GM23338 (cell line): ENCODE measurements around the gene AGRN. TPM values are rescaled to one million over a fixed set of nuclear protein-coding genes. Genes with fewer than 3 reads are reported as not detected.
"Not testable (repeated sequence)": the region's sequence is repeated elsewhere in the genome, so short reads cannot be mapped to it uniquely, and the experiment has no call there.

Experiments
- ATAC-seq: fragments of 200-7000 bp; cut with Tn5 transposase; 3 replicates; pipeline ENCODE4 v1.9.1; 2020
- DNase-seq: peaks from one replicate; pipeline ENCODE4 v3.0.0-alpha.2; 2015; ENCODE audit warnings: low spot score
- H2AFZ ChIP-seq: fragments of 200-600 bp; sonication (generic); 2 replicates; pipeline ENCODE4 v1.8.0; 2016; ENCODE audit warnings: antibody characterized with exemption, mild to moderate bottlenecking, moderate library complexity
- H3F3A ChIP-seq: fragments of 200-600 bp; sonication (generic); replicated peaks from 2 replicates; pipeline ENCODE4 v1.8.0; 2017; ENCODE audit warnings: antibody characterized with exemption, mixed run types, low read depth
- H3K27ac ChIP-seq: fragments of 200-600 bp; sonication (generic); 2 replicates; pipeline ENCODE4 v1.6.1; 2016; ENCODE audit warnings: low read depth
- H3K27me3 ChIP-seq: fragments of 200-600 bp; sonication (generic); 2 replicates; pipeline ENCODE4 v1.8.0; 2016; ENCODE audit warnings: mild to moderate bottlenecking, mixed run types, moderate library complexity; ENCODE audit not compliant: insufficient read depth
- H3K36me3 ChIP-seq: fragments of 200-600 bp; sonication (generic); 2 replicates; pipeline ENCODE4 v1.8.0; 2016; ENCODE audit warnings: mild to moderate bottlenecking; ENCODE audit not compliant: insufficient read depth
- H3K4me1 ChIP-seq: fragments of 200-600 bp; sonication (generic); 2 replicates; pipeline ENCODE4 v1.8.0; 2016; ENCODE audit warnings: mild to moderate bottlenecking, moderate library complexity; ENCODE audit not compliant: insufficient read depth
- H3K4me2 ChIP-seq: fragments of 200-600 bp; sonication (generic); 2 replicates; pipeline ENCODE4 v1.7.1; 2017; ENCODE audit warnings: mixed run types
- H3K4me3 ChIP-seq: fragments of 200-600 bp; sonication (generic); 2 replicates; pipeline ENCODE4 v1.6.1; 2016; ENCODE audit warnings: mixed run types
- H3K79me2 ChIP-seq: fragments of 200-600 bp; sonication (generic); replicated peaks from 2 replicates; pipeline ENCODE4 v1.8.0; 2017; ENCODE audit warnings: mild to moderate bottlenecking; ENCODE audit not compliant: insufficient read depth
- H3K9me2 ChIP-seq: fragments of 200-600 bp; sonication (generic); 2 replicates; pipeline ENCODE4 v1.8.0; 2017; ENCODE audit not compliant: insufficient read depth
- H4K20me1 ChIP-seq: fragments of 200-600 bp; sonication (generic); replicated peaks from 2 replicates; pipeline ENCODE4 v1.8.0; 2017; ENCODE audit warnings: mild to moderate bottlenecking; ENCODE audit not compliant: insufficient read depth
- H3K27ac Mint-ChIP-seq: 2 replicates; pipeline ENCODE4 v1.8.0; 2020; ENCODE audit warnings: inconsistent platforms, mild to moderate bottlenecking, moderate library complexity, mixed read lengths
- H3K27me3 Mint-ChIP-seq: 3 replicates; pipeline ENCODE4 v1.8.0; 2022; ENCODE audit warnings: low read depth, mild to moderate bottlenecking, moderate library complexity, mixed read lengths, inconsistent platforms; ENCODE audit not compliant: insufficient read depth, poor library complexity
- H3K36me3 Mint-ChIP-seq: 3 replicates; pipeline ENCODE4 v1.8.0; 2021; ENCODE audit warnings: low read depth, mild to moderate bottlenecking, inconsistent platforms, moderate library complexity, mixed read lengths
- H3K4me1 Mint-ChIP-seq: 3 replicates; pipeline ENCODE4 v1.8.0; 2020; ENCODE audit warnings: mild to moderate bottlenecking, inconsistent platforms, mixed read lengths
- H3K4me3 Mint-ChIP-seq: 3 replicates; pipeline ENCODE4 v1.8.0; 2021; ENCODE audit warnings: moderate library complexity, mild to moderate bottlenecking, inconsistent platforms, mixed read lengths
- H3K9me3 Mint-ChIP-seq: 3 replicates; pipeline ENCODE4 v1.8.0; 2020; ENCODE audit warnings: moderate library complexity, mild to moderate bottlenecking, inconsistent platforms, mixed read lengths
- CREB1 ChIP-seq: fragments of 250-450 bp; sonication (Bioruptor Pico); IDR thresholded peaks from 2 replicates; pipeline ENCODE4 v1.5.0; 2020; ENCODE audit warnings: low read depth, mild to moderate bottlenecking, moderate library complexity
- EZH2 ChIP-seq: fragments of 200-600 bp; sonication (generic); IDR thresholded peaks from one replicate; pipeline ENCODE4 v1.8.0; 2017; ENCODE audit warnings: antibody characterized with exemption, mild to moderate bottlenecking, low read depth; ENCODE audit not compliant: unreplicated experiment
- EZH2phosphoT487 ChIP-seq: fragments of 200-600 bp; sonication (generic); IDR thresholded peaks from one replicate; pipeline ENCODE4 v1.8.1; 2018; ENCODE audit warnings: antibody characterized with exemption; ENCODE audit not compliant: unreplicated experiment
- JUNB ChIP-seq: IDR thresholded peaks from one replicate; pipeline ENCODE4 v1.6.1; 2016; ENCODE audit warnings: antibody characterized with exemption; ENCODE audit not compliant: unreplicated experiment
- NANOG ChIP-seq: IDR thresholded peaks from 2 replicates; pipeline ENCODE4 v1.6.1; 2016; ENCODE audit warnings: antibody characterized with exemption, borderline replicate concordance
- POLR2AphosphoS5 ChIP-seq: IDR thresholded peaks from 2 replicates; pipeline ENCODE4 v1.6.1; 2016; ENCODE audit warnings: antibody characterized with exemption, low read depth
- STAT1 ChIP-seq: IDR thresholded peaks from one replicate; pipeline ENCODE4 v1.6.1; 2016; ENCODE audit warnings: antibody characterized with exemption; ENCODE audit not compliant: unreplicated experiment
- ZNF114 ChIP-seq: fragments of 250-450 bp; sonication (Bioruptor Pico); IDR thresholded peaks from 2 replicates; pipeline ENCODE4 v1.5.0; 2020; ENCODE audit warnings: mild to moderate bottlenecking, moderate library complexity
- ZNF331 ChIP-seq: fragments of 250-450 bp; sonication (Bioruptor Pico); IDR thresholded peaks from 2 replicates; pipeline ENCODE4 v1.5.0; 2020; ENCODE audit warnings: low read depth, mild to moderate bottlenecking, moderate library complexity
- polyA plus RNA-seq: library from polyadenylated mRNA; unstranded; fragments of >200 nt; fragmentation: Nextera tagmentation; extraction: Ambion mirVana; gene quantifications from 2 replicates; pipeline ENCODE4 v1.2.1, GENCODE V29; 2016
- total RNA-seq: library from RNA; depleted of rRNA; stranded (reverse); fragments of >200 nt; shearing (Covaris generic); gene quantifications from 2 replicates; pipeline ENCODE4 v1.2.3, GENCODE V29; 2014
- TF ChIP-seq, protein P1 (sequence below), 2 experiments: fragments of 200-600 bp in 1 of 2; sonication (generic) in 1 of 2; conservative IDR thresholded peaks; 2 replicates each; pipeline versions ENCODE4 v1.5.1 to v1.6.1; 2016 to 2017; ENCODE audit warnings: antibody characterized with exemption in 2 of 2, low read depth in 2 of 2, mild to moderate bottlenecking in 2 of 2, moderate library complexity in 1 of 2
- TF ChIP-seq, protein P2 (sequence below): IDR thresholded peaks from one replicate; pipeline ENCODE4 v1.6.1; 2018; ENCODE audit warnings: antibody characterized with exemption; ENCODE audit not compliant: unreplicated experiment

The AGRN gene
- total and polyA plus RNA-seq, 2 experiments from 2014 or later = 12.3 to 185 TPM

DNA sequence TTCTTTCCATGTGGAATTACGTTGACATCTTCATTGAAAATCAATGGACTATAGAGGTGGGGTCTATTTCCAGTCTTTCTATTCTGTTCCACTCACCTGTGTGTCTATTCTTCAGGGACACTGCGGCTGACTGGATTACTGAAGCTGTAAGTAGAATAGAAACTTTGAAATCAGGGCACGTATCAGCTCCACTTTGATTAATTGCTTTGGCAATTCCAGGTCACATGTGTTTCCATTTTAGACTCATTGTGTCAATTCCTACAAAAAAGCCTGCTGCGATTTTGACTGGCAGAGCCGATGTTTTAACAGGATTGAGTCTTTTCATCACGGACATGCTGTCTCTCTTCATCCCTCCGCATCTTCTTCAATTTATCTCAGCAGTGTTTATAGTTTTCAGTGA lies 75.1 kb downstream of the AGRN start (continued):
- TF ChIP-seq, protein P1, sequence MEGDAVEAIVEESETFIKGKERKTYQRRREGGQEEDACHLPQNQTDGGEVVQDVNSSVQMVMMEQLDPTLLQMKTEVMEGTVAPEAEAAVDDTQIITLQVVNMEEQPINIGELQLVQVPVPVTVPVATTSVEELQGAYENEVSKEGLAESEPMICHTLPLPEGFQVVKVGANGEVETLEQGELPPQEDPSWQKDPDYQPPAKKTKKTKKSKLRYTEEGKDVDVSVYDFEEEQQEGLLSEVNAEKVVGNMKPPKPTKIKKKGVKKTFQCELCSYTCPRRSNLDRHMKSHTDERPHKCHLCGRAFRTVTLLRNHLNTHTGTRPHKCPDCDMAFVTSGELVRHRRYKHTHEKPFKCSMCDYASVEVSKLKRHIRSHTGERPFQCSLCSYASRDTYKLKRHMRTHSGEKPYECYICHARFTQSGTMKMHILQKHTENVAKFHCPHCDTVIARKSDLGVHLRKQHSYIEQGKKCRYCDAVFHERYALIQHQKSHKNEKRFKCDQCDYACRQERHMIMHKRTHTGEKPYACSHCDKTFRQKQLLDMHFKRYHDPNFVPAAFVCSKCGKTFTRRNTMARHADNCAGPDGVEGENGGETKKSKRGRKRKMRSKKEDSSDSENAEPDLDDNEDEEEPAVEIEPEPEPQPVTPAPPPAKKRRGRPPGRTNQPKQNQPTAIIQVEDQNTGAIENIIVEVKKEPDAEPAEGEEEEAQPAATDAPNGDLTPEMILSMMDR (conservative IDR thresholded peaks at IDR 0.05; ENCODE audit: low read depth in 2 of 2) = no peak
- no peak for TF ChIP-seq EZH2
- TF ChIP-seq, protein P2, sequence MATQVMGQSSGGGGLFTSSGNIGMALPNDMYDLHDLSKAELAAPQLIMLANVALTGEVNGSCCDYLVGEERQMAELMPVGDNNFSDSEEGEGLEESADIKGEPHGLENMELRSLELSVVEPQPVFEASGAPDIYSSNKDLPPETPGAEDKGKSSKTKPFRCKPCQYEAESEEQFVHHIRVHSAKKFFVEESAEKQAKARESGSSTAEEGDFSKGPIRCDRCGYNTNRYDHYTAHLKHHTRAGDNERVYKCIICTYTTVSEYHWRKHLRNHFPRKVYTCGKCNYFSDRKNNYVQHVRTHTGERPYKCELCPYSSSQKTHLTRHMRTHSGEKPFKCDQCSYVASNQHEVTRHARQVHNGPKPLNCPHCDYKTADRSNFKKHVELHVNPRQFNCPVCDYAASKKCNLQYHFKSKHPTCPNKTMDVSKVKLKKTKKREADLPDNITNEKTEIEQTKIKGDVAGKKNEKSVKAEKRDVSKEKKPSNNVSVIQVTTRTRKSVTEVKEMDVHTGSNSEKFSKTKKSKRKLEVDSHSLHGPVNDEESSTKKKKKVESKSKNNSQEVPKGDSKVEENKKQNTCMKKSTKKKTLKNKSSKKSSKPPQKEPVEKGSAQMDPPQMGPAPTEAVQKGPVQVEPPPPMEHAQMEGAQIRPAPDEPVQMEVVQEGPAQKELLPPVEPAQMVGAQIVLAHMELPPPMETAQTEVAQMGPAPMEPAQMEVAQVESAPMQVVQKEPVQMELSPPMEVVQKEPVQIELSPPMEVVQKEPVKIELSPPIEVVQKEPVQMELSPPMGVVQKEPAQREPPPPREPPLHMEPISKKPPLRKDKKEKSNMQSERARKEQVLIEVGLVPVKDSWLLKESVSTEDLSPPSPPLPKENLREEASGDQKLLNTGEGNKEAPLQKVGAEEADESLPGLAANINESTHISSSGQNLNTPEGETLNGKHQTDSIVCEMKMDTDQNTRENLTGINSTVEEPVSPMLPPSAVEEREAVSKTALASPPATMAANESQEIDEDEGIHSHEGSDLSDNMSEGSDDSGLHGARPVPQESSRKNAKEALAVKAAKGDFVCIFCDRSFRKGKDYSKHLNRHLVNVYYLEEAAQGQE = no peak
- TF ChIP-seq CREB1 (CRISPR knock-in tag) = no peak
- no peak for TF ChIP-seq EZH2phosphoT487
- TF ChIP-seq POLR2AphosphoS5 = no peak

GRCh38 chr1:1096136-1096535 lies 76.2 kb downstream of the AGRN start:
- ATAC-seq, H3K4me1 ChIP-seq, H2AFZ ChIP-seq, DNase-seq, H3K4me1 Mint-ChIP-seq, H3K79me2 ChIP-seq, H3K36me3 ChIP-seq, H3K4me3 ChIP-seq, H3K27ac ChIP-seq, H3F3A ChIP-seq, H3K4me2 ChIP-seq, H3K9me2 ChIP-seq, H4K20me1 ChIP-seq, H3K27ac Mint-ChIP-seq, H3K4me3 Mint-ChIP-seq: not testable (repeated sequence)
- H3K27me3 Mint-ChIP-seq = peaks cover 12% of the 10 kb centered on the region
- H3K27me3 ChIP-seq = peaks cover 14% of the 10 kb centered on the region; the same call in 1 of the 2 replicates
- peaks cover 40% of the 10 kb centered on the region for H3K9me3 Mint-ChIP-seq
- H3K36me3 Mint-ChIP-seq = peaks cover 12% of the 10 kb centered on the region; the same call in 2 of the 3 replicates

DNA sequence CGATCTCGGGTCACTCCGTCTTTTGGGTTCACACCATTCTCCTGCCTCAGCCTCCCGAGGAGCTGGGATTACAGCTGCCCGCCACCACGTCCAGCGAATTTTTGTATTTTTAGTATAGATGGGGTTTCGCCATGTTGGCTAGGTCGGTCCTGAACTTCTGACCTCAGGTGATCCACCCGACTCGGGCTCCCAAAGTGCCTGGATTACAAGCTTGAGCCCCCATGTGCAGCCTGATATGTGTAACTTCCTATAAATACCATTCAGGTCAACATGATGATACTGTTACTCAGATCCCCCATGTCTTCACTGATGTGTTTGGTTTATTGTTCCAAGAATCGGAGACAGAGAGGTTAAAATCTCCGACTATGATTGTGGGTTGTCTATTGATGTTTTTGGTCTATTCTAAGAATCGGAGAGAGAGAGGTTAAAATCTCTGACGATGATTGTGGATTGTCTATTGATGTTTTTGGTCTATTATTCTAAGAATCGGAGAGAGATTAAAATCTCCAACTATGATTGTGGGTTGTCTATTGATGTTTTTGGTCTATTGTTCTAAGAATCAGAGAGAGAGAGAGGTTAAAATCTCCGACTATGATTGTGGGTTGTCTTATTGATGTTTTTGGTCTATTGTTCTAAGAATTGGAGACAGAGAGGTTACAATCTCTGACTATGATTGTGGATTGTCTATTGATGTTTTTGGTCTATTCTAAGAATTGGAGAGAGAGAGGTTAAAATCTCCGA lies 78.9 kb downstream of the AGRN start:
- no peak for DNase-seq
- peaks cover 40% of the 10 kb centered on the region for H3K9me3 Mint-ChIP-seq
- TF ChIP-seq, protein P2 = no peak
- TF ChIP-seq EZH2phosphoT487 (no peak), STAT1 (no peak), EZH2 (no peak), ZNF331 (no peak), ZNF114 (no peak), NANOG (no peak), JUNB (no peak)

More for the DNA sequence above, 78.9 kb downstream of the AGRN start:
- Histone ChIP-seq H3F3A (no peaks in the 10 kb centered on the region), H3K27ac (no peak overlapping the region), H2AFZ (no peak overlapping the region), H3K4me1 (no peaks in the 10 kb centered on the region), H3K4me3 (no peak overlapping the region), H3K79me2 (no peaks in the 10 kb centered on the region), H3K36me3 (no peaks in the 10 kb centered on the region), H3K9me2 (no peaks in the 10 kb centered on the region), H4K20me1 (no peaks in the 10 kb centered on the region; the same call in 1 of the 2 replicates), H3K4me2 (no peak overlapping the region), H3K27me3 (peaks cover 14% of the 10 kb centered on the region; the same call in 1 of the 2 replicates)
- Mint-ChIP-seq H3K27me3 (peaks cover 7% of the 10 kb centered on the region), H3K27ac (no peak overlapping the region), H3K4me1 (no peaks in the 10 kb centered on the region), H3K36me3 (peaks cover 21% of the 10 kb centered on the region; the same call in 2 of the 3 replicates), H3K4me3 (no peak overlapping the region)
- no peak for ATAC-seq
